22Rv1 (cell line): ENCODE results near the gene AGAP6.
"Not testable (repeated sequence)": the region's sequence is repeated elsewhere in the genome, so short reads cannot be mapped to it uniquely, and the experiment has no call there.

Experiments
- CTCF ChIP-seq: fragments of 450-650 bp; IDR thresholded peaks from 2 replicates; pipeline ENCODE4 v1.5.1; 2017; ENCODE audit warnings: mild to moderate bottlenecking
- ZFX ChIP-seq: fragments of 450-650 bp; IDR thresholded peaks from 2 replicates; pipeline ENCODE4 v1.6.1; 2017; ENCODE audit warnings: antibody characterized with exemption, borderline replicate concordance

GRCh38 chr10:50051995-50052660, 63.9 kb downstream of the AGAP6 start:
- not testable (repeated sequence) for TF ChIP-seq CTCF, ZFX
